CD4-positive, alpha-beta T cell treated with Interferon gamma for 1 hour (primary cell): ENCODE data around the gene TMEM51.
"Not testable (repeated sequence)": the region's sequence is repeated elsewhere in the genome, so short reads cannot be mapped to it uniquely, and the experiment has no call there.

Experiments used
- DNase-seq: peaks from one replicate; pipeline ENCODE4 v3.0.0-alpha.2; 2020

The TMEM51 gene

DNA sequence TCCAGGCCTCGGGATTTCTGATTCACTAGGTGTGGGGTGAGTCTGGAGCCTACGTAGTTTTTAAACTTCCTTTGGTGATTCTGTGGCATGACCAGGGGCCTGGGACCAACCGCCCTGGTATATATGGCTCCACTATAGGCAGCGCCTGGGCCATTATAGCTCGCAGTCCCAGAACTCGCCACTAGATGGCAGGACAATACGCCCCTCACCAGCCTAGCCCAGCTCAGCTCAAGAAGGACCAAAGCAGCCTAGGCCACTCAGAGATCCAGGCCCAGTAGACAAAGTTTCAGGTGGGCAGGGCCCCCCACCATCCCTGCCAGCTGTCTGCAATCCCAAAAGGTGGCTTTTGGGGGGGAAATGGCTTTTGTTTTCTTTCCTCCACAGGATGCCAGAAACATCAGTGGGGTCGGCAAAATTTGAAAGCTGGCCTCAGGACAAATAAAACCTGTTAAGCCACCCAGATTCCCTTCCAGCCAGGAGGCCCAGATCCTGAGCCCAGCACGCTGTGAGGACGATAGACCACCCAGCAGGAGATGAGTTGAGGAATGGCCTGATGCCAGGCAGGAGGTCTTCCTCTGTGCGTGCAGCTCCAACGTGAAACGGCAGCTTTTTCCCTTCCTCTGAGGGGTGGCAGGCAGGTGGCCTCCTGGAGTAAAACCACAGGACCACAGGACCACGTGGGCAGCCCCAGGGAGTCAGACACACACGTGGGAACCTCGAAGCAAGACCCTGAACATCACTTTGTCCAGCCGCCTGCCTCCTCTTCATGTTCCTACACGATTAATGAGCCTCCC is 24.8 kb upstream of the TMEM51 start:
- DNase-seq = peak; percentile 57

GRCh38 chr1:15129944-15130343 is 23.6 kb upstream of the TMEM51 start:
- no peak for DNase-seq

DNA sequence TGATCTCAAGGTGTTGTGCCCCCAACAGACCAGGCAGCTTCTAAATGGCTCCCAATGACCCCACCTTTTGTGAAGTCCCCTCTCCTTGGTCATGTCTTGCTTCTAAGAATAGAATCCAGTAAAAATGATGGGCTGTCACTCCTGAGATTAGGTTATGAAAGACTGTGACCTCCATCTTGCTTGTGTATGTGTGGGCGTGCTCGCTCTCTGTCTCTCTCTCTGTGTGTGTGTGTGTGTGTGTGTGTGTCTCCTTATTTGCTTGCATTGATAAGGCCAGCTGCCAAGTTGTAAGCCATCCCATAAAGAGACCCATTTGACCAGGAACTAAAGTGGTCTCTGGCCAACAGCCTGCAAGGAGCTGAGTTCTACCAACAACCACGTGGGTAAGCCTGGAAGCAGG is 22.9 kb upstream of the TMEM51 start:
- no peak for DNase-seq

GRCh38 chr1:15132965-15133364 is 20.6 kb upstream of the TMEM51 start:
- no peak for DNase-seq

DNA sequence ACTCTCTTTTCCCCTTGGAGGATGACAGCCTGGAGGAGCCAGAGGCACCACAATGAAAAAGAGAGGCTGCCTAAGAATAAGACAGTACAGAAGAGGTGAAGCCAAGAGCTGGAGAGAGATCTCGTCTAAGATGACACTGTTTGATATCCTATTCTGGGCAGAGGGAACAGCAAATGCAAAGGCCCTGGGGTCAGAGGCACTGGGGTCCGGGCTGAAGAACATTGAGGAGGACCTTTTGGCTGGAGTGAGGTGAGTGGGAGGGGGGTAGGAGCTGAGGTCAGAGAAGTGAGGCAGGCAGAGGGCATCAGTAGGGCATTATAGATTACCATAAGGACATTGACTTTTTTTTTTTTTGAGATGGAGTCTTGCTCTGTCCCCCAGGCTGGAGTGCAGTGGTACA is 19.3 kb upstream of the TMEM51 start:
- DNase-seq = no peak

DNA sequence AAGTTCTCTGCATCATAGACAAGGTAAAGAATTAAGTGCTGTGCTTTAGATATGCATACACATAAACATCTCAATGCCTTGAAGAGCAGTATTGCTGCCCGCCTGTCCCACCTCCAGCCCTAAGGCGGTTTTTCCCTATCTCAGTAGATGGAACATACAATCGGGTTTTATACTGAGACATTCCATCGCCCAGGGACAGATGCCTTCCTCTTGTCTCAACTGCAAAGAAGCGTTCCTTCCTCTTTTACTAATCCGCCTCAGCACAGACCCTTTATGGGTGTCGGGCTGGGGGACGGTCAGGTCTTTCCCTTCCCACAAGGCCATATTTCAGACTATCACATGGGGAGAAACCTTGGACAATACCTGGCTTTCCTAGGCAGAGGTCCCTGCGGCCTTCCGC is 17.9 kb upstream of the TMEM51 start:
- DNase-seq = not testable (repeated sequence)

GRCh38 chr1:15137809-15138208 is 15.7 kb upstream of the TMEM51 start:
- DNase-seq = peak; percentile 55

GRCh38 chr1:15139654-15140350 is 13.7 kb upstream of the TMEM51 start:
- DNase-seq = no peak

GRCh38 chr1:15141935-15142539 is 11.5 kb upstream of the TMEM51 start:
- no peak for DNase-seq

DNA sequence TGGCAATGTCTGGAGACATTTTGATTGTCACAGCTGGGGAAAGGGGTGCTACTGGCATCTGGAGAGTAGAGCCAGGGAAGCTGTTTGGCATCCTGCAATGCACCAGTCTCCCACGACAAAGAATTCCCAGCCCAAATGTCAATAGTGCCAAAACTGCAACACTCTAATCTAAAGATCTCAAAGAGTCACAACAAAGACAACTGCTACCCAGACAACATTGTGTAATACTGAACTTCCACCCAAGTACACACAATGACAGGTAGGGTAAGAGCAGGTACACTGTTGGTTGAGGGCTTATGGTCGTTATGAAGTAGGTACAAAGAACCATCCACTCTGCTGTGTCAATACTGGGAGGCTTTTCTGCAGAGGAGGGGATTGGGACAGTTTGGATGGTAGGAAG is 8.2 kb upstream of the TMEM51 start:
- no peak for DNase-seq

- DNase-seq = no peak
These were observed 7.3 kb upstream of the TMEM51 start for GRCh38 chr1:15146142-15146680.

- DNase-seq = no peak
These were observed 6.6 kb upstream of the TMEM51 start for GRCh38 chr1:15146971-15147376.

DNA sequence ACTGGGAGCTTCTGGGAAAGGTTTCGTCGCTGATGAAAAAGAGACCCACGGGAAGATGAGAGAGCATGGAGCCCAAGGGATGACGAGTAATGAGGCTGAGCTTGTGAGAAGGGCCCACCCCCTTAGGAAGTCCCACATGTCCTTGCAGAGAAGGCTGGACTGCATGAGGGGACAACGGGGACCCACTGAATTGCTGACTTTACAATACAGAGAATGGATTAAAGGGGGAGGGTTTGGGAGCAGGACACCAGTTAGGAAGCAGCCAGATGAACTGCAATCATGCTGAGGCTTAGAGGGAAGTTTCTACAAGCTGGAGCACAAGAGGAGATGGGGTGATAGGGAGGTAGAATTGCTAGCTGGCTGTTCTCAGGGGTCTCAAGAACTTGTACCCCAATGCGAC is 5.5 kb upstream of the TMEM51 start:
- no peak for DNase-seq

GRCh38 chr1:15148475-15148874 is 5.1 kb upstream of the TMEM51 start:
- DNase-seq = no peak

GRCh38 chr1:15148941-15149340 is 4.6 kb upstream of the TMEM51 start:
- DNase-seq = no peak

DNA sequence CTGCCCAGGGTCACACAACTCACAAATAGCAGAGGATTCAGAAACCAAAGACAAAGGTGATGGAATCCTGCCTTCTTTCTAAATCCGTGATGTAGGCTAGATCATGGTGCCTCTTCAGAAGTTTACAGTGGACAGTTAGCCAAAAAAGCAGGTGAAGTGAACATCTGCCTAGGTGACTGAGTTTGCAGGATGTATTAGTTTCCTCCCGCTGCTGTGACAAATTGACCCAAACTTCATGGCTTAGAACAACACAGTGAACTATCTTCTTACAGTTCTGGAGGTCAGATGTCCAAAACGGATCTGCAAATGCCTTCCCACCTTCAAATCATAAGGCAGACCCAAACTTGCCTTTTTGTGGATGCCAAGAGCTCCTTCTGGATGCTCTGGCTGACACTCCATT is 3.2 kb upstream of the TMEM51 start:
- no peak for DNase-seq

DNA sequence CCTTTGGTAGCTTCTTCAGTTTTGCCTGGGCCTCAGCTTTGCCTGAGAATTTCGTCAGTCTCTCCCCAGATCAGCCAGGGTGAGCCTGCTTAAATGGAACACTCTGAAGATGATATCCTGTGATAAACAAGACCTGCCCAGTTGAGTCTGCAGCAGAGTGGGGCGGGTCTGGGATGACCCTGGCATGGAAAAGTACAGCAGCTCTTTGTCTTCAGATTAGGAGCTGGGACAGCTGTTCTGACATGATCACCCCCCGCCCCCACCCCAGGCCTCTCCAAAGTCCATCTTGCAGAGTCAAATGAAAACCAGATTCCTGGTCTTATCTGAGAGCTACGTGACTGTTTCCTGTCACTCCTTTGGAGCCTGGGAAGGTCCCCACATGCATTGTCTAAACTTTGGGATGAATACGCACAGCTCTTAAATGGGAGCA is 2.2 kb upstream of the TMEM51 start:
- DNase-seq = no peak

- no peak for DNase-seq
These were observed 1.7 kb upstream of the TMEM51 start for GRCh38 chr1:15151871-15152270.

DNA sequence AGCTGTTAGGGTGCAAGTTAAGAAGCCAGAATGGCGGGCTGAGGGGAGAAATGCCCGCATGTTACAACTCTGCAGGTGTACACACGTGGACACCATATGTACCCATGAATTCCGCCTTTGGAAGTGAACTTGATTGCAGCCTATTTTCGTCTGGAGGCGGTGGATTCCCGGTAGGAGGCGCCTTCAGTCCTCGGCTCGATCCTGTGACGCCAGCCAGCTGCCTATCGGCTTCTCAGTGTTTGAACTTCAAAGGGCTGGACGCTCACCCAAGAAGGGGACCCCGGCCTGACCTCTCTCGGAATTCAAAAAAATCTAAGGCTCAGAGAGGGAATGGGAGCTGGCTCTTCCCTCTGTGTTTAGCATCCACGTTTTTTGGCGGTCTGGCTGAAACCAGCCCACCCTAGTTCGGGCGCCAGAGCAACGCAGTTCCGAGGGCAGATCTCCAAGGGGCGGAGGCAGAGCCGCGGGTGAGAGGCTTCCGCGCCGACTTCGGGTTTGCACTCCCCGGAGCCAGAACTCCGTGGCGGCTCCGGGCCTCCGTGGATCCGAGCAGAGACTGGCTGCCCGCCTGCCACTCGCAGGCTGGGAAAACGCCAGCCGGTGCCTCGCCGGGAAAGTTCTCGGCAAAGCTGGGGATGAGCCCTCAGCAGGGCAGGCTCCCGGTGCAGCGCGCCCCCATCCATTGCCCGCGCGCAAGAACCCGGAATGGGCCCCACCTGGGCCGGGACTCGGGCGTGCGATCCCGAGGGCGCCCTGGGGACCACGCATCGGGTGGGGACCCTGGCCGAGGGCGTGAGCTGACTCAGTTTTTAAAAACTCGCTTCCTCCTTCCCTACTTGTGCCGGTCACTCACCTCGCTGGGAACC is 996 bp upstream of the TMEM51 start:
- DNase-seq = peak; percentile 13

- peak; percentile 8 for DNase-seq
These were observed 414 bp downstream of the TMEM51 start for GRCh38 chr1:15153842-15154479.

DNA sequence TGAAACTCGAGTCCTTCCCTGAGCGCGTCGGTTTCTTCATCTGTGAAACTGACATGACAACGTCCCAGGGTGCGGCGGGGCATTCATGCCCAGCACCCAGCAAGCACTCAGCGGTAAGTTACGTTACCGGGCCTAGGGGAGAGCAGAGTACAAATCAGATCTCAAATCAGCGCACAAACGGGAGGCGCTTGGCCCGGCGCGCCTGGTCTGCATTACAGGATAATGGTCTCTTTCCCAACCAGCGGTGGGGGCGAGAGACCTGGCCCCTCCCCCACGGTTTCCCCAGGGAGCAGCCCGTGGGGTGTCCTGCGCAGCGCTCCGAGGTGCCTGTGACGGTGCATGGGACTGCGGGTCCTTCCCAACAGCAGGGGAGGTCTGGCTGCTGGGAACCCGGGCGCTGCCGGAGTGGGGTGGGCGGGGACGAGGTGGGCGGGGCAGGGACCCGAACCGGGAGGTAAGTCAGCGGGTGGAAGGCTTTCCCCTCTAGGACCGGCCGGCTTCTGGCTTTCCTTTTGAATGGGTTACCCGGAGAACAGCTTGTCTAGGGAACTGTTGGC is 1.0 kb downstream of the TMEM51 start:
- DNase-seq = no peak

DNA sequence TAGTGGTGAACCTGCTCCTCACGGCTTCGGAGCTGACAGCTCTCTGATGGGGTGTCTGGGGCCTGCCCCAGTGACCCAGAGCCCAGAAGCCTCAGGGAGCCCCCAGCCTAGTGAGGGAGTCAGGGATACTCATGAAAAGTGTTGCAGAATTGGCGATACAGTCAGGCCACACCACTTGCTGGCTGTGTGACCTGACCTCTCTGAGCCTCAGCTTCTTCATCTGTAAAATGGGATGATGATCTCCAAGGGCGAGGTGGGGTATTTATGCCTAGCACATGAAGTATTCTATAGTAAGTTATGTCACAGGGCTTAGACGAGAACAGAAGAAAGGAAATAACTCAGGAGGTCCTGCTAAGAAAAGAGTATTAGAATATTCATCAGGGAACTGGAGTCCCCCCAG is 1.6 kb downstream of the TMEM51 start:
- no peak for DNase-seq
